HG03442 (cell line): ENCODE measurements around the gene ASB6.

Experiments
- ATAC-seq: cut with Tn5 transposase; IDR thresholded peaks from one replicate; pipeline ENCODE4 v1.9.1; 2021; ENCODE audit warnings: mild to moderate bottlenecking, moderate library complexity; ENCODE audit not compliant: unreplicated experiment

The ASB6 gene

GRCh38 chr9:129587487-129588262 lies 54.3 kb downstream of the ASB6 start:
- ATAC-seq = no peak

- no peak for ATAC-seq
These were observed 55.3 kb downstream of the ASB6 start for GRCh38 chr9:129586685-129587084.

- ATAC-seq = no peak
These were observed 55.7 kb downstream of the ASB6 start for GRCh38 chr9:129586245-129586644.

GRCh38 chr9:129585352-129585751 lies 56.6 kb downstream of the ASB6 start:
- ATAC-seq = no peak
